Duodenal mucosa (tissue), 2 donors: ENCODE data around the gene SORCS2.

Experiments used
- H3K27ac ChIP-seq: one replicate; pipeline ENCODE4 v1.7.0; 2013; ENCODE audit warnings: low read depth, low read length
- H3K27me3 ChIP-seq, 2 donors: one replicate each; pipeline ENCODE4 v1.7.0; 2013; ENCODE audit warnings: low read length in 2 of 2, control low read depth in 1 of 2; ENCODE audit not compliant: insufficient read depth in 2 of 2, control insufficient read depth in 1 of 2
- H3K36me3 ChIP-seq, 2 donors: one replicate each; pipeline ENCODE4 v1.7.0; 2013; ENCODE audit warnings: low read length in 2 of 2, control low read depth in 1 of 2; ENCODE audit not compliant: insufficient read depth in 2 of 2, control insufficient read depth in 1 of 2
- H3K4me1 ChIP-seq, 2 donors: one replicate each; pipeline ENCODE4 v1.7.0; 2013; ENCODE audit warnings: low read length in 2 of 2, control low read depth in 1 of 2; ENCODE audit not compliant: insufficient read depth in 2 of 2, control insufficient read depth in 1 of 2
- H3K4me3 ChIP-seq, 2 donors: one replicate each; pipeline ENCODE4 v1.7.0; 2013; ENCODE audit warnings: low read length in 2 of 2, low read depth in 1 of 2
- H3K9ac ChIP-seq, 2 donors: one replicate each; pipeline ENCODE4 v1.7.0; 2013; ENCODE audit warnings: low read length in 2 of 2, low read depth in 1 of 2
- H3K9me3 ChIP-seq, 2 donors: one replicate each; pipeline ENCODE4 v1.7.0; 2013; ENCODE audit warnings: low read length in 2 of 2, control low read depth in 1 of 2; ENCODE audit not compliant: control insufficient read depth in 1 of 2

SORCS2 gene

DNA sequence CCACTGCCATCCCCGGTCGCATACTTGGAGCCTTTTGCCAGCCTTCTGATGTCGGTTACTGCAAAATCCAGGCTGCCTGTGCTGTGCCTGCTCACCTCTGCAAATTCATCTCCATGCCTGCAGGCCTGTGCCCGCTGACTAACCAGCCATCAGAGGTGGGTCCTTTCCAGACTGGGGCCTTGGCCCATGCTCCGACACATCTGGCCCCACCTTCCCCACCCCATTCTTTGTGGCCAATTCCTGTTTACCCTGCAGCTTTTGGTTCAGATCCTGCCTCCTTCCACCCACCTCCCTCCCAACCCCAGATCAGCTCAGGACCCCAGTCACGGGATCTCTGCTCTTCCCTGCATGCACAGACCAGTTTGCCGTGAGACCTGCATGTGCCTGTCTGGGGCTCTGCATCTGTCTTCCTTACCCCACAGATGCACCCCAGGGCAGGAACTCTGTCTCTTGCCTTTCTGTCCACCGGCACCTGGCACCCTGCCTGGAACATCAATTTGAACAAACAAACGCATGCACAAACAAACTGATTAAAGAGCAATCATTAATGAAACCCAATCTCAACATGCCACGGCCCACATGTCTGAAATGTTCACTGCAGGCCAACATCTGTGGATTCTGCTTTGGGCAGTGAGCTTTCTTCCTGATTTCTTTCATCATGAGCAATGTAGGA lies 355.2 kb downstream of the SORCS2 start:
- H3K9me3 ChIP-seq: peaks cover 0 to 2% of the 10 kb centered on the region in 2 donors
- no peak overlapping the region for H3K4me3 ChIP-seq
- H3K27ac ChIP-seq: no peak overlapping the region
- no peaks in the 10 kb centered on the region for H3K36me3 ChIP-seq
- no peaks in the 10 kb centered on the region for H3K27me3 ChIP-seq
- no peak overlapping the region for H3K9ac ChIP-seq
- H3K4me1 ChIP-seq: peaks cover 0 to 5% of the 10 kb centered on the region in 2 donors

DNA sequence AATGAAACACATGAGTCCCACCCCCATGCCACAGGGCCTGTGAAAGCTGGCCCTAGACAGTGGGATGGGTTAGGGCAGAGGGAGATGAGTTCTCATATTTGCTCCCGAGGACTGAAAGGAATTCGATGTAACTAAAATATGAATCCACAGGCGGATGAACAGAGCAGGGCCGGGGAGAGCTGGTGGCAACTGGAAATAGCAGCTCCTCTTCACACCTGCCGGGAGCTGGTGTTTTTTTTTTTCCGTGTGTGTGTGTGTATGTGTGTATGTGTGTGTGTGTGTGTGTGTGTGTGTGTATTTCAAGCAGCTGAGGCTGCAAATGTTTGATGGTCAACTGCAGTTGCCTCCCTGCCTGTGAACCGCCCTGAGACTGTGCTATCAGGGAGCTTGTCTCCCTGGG lies 357.5 kb downstream of the SORCS2 start:
- Histone ChIP-seq H3K27ac (no peak overlapping the region), H3K36me3 (no peaks in the 10 kb centered on the region), H3K27me3 (no peaks in the 10 kb centered on the region), H3K9me3 (peaks cover 10 to 14% of the 10 kb centered on the region in 2 donors), H3K4me3 (no peak overlapping the region), H3K9ac (no peak overlapping the region), H3K4me1 (peaks cover 0 to 5% of the 10 kb centered on the region in 2 donors)

DNA sequence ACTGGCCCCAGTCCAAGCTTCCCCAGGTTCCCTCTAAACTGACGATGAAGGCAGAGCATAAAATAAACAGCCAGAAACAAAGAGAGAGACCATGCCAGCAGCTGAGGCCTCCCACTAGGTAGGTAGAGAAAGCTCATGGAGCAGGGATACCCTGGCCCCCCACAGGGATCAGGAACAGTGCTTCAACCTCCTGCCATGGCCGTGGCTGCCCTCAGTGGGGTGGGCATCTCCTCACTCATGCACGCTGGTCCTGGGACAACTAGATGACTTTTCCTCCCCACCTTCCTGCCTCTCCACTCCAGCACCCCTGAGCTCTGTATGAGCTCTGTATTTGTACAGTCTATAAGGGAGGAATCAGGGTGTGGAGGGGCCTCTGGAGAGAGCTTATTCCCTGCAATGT lies 360.1 kb downstream of the SORCS2 start:
- Histone ChIP-seq H3K27me3 (no peaks in the 10 kb centered on the region), H3K27ac (no peak overlapping the region), H3K4me3 (no peak overlapping the region), H3K9me3 (peaks cover 10 to 14% of the 10 kb centered on the region in 2 donors), H3K9ac (no peak overlapping the region), H3K4me1 (no peaks in the 10 kb centered on the region), H3K36me3 (no peaks in the 10 kb centered on the region)

DNA sequence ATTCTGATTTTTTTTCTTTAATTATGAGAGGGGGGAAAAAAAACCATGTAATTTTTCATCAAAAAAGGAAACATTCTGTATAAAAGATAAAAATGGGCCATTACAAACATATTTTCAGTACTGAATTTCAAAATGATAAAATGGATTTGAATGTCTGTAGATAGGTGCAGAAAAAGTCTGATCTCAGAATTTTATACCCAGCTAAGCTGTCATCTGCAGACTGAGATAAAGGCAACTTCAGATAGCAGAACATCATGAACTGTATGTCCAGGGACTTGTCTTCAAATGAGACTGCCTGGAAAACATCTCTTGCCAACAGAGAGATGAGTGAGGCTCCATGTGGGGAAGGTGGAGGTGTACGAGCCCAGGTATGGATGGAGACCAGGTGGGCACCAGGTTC lies 360.9 kb downstream of the SORCS2 start:
- H3K36me3 ChIP-seq: no peaks in the 10 kb centered on the region
- peaks cover 10 to 14% of the 10 kb centered on the region in 2 donors for H3K9me3 ChIP-seq
- H3K4me1 ChIP-seq: no peaks in the 10 kb centered on the region
- H3K27ac ChIP-seq: no peak overlapping the region
- no peaks in the 10 kb centered on the region for H3K27me3 ChIP-seq
- no peak overlapping the region for H3K9ac ChIP-seq
- H3K4me3 ChIP-seq: no peak overlapping the region

DNA sequence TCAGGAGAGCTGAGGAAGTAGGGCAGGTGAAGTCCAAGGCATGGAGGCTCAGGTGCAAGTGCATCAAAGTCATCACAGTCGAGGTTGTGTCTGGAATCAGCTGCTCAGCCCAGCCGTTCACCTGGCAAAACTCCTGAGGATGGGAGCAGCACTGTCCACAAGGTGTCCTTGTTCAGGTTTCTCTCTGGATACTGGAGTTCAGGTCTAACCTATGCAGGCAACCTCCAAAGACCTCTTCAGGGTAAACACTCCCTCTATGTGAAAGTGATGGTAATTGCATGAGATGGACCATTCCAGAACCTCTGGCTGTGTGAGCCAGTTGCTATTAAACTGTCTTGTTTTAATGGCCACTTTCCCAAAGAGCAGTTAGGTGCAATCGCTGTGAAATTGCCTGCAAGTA lies 362.6 kb downstream of the SORCS2 start:
- Histone ChIP-seq H3K27ac (no peak overlapping the region), H3K4me1 (no peaks in the 10 kb centered on the region), H3K4me3 (no peak overlapping the region), H3K27me3 (no peaks in the 10 kb centered on the region), H3K9me3 (peaks cover 10 to 14% of the 10 kb centered on the region in 2 donors), H3K9ac (no peak overlapping the region), H3K36me3 (no peaks in the 10 kb centered on the region)

DNA sequence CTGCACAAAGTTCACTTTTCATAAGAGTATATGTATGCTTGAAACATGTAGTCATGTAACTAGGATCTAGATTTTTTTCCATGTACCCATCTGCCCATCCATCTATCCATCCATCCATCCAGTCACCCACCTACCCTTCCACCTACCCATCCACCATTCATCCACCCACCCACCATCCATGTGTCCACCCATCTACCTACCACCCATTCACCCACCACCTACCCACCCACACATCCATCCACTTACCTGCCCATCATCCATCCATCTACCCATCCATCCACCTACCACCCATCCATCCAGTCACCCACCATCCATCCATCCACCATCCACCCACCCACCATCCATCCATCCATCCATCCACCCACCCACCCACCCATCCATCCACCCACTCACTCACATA lies 364.2 kb downstream of the SORCS2 start:
- no peaks in the 10 kb centered on the region for H3K36me3 ChIP-seq
- H3K27me3 ChIP-seq: no peaks in the 10 kb centered on the region
- no peak overlapping the region for H3K9ac ChIP-seq
- H3K27ac ChIP-seq: no peak overlapping the region
- H3K4me3 ChIP-seq: no peak overlapping the region
- peaks cover 10 to 14% of the 10 kb centered on the region in 2 donors for H3K9me3 ChIP-seq
- no peaks in the 10 kb centered on the region for H3K4me1 ChIP-seq

DNA sequence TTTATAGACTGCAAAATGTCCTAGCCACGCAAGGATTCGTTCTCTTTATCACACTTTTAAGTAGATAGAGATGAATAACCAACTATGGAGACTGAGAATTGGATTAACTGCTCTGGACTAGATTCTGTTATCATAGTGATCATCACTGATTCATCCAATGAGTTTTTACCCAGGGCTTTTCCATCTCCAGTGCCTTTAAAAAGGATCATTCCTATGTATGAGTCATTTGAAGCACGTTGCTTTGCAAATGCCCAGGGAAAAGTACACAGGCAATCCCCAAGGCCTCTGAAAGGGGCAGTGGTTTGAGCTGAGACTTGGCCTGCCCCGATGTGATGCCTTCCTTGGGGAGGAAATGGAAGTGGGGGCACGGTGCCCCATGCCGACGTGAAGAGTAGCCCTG lies 365.1 kb downstream of the SORCS2 start:
- Histone ChIP-seq H3K27me3 (no peaks in the 10 kb centered on the region), H3K9me3 (peaks cover 10 to 13% of the 10 kb centered on the region in 2 donors), H3K4me1 (no peaks in the 10 kb centered on the region), H3K9ac (no peak overlapping the region), H3K4me3 (no peak overlapping the region), H3K27ac (no peak overlapping the region), H3K36me3 (no peaks in the 10 kb centered on the region)

DNA sequence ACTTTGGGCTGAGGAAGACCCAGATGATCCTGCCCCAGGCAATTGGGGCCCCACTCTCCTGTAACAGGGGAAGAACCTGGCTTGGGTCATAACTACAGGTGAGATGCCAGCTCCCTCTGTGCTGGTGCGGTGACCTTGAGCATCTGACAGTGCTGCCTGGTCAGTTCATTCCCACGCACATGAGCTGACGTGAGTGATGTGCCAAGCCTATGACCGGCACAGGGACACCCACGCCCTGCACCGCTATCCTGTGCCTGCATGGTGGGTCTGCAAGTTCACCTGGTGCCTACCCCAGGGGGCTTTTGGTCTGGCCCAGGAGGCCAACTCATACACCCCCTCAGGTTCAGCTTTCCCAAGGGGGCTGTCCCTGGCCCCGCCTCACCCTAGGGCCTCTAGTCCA lies 366.1 kb downstream of the SORCS2 start:
- H3K27ac ChIP-seq: no peak overlapping the region
- H3K36me3 ChIP-seq: no peaks in the 10 kb centered on the region

DNA sequence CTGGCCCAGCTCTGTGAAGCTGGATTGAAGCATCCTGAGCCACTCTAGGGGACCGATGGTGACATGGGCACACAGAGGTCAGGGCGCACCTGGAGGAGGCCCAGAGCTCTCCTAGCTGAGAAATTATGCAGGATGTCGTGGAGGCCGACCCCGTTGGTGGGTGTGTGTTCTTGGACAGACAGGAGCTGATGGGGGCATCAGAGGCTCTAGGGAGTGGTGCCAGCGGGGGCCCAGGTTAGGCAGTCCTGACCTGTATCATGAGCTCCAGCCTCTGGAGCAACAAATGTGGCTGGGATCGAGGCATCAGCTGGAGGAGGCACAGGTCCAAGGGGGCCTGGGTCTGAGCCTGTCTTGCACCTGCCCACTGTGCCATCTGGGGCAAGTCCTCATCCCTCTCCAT lies 367.0 kb downstream of the SORCS2 start:
- no peaks in the 10 kb centered on the region for H3K27me3 ChIP-seq
- no peaks in the 10 kb centered on the region for H3K36me3 ChIP-seq
- no peak overlapping the region for H3K9ac ChIP-seq
- H3K4me1 ChIP-seq: no peaks in the 10 kb centered on the region
- no peak overlapping the region for H3K27ac ChIP-seq
- no peaks in the 10 kb centered on the region for H3K9me3 ChIP-seq
- H3K4me3 ChIP-seq: no peak overlapping the region

More for the DNA sequence above, 366.1 kb downstream of the SORCS2 start:
- peaks cover 4 to 5% of the 10 kb centered on the region in 2 donors for H3K9me3 ChIP-seq
- H3K4me3 ChIP-seq: no peak overlapping the region
- H3K27me3 ChIP-seq: no peaks in the 10 kb centered on the region
- no peak overlapping the region for H3K9ac ChIP-seq
- no peaks in the 10 kb centered on the region for H3K4me1 ChIP-seq

DNA sequence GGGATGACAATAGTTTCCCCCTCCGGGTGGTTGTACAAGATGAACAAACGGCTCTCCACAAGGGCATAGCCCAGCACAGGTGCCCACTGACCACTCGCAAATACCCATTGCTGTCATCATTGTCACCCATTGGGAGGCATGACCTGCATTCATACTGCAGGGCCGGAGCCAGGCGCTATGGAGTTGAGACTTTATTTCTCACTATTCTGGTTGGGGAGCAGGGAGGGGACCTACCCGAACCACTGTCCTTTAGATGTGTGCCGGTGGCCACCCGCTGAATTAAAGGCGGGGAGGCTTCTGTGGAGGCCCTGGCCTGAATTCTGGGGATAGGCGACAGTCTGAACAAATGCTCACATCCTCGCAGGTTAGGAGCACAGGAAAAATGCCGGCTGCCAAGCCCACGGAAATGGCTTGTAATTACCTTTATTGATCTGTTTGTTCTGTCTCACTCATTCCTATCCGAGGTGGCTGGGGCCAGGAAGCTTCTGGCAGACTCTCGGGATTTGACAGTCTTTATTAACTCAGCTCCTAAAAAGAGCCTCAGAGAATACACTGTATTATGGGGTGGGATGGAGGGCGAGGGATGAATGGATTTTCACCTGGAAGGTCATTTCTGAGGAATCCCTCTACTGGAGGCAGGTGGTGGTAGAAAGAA lies 367.5 kb downstream of the SORCS2 start:
- Histone ChIP-seq H3K9me3 (no peaks in the 10 kb centered on the region), H3K27me3 (no peaks in the 10 kb centered on the region), H3K4me1 (no peaks in the 10 kb centered on the region), H3K36me3 (no peaks in the 10 kb centered on the region), H3K4me3 (no peak overlapping the region), H3K9ac (no peak overlapping the region), H3K27ac (no peak overlapping the region)
